Panc1 (cell line): Measurements from ENCODE around the gene HUS1B. TPM values are rescaled to one million over a fixed set of nuclear protein-coding genes. Genes with fewer than 3 reads are reported as not detected.

ENCODE experiments used
- ATAC-seq: fragments of 200-7000 bp; cut with Tn5 transposase; 2 replicates; pipeline ENCODE4 v1.9.1; 2020; ENCODE audit warnings: mild to moderate bottlenecking, moderate library complexity
- BruUV-seq: library from RNA; stranded (reverse); fragments of 400-500 nt; replicated peaks from 2 replicates; lab custom pipeline; 2021; lab: Mats Ljungman, UMichigan
- CTCF ChIA-PET: fragments of 300-600 bp; sonication (Branson Sonifier 250); formaldehyde crosslinking; loops from one replicate; lab custom pipeline; 2022; ENCODE audit warnings: antibody characterized with exemption; lab: Charles Lee
- POLR2A ChIA-PET: fragments of 300-600 bp; sonication (Branson Sonifier 250); formaldehyde crosslinking; loops from one replicate; lab custom pipeline; 2022; ENCODE audit warnings: antibody characterized with exemption; lab: Charles Lee
- DNase-seq: peaks from one replicate; pipeline ENCODE4 v3.0.0-alpha.2; 2010; ENCODE audit warnings: low read depth, low spot score
- H3K27ac ChIP-seq: 2 replicates; pipeline ENCODE4 v1.5.1; 2011; ENCODE audit warnings: mild to moderate bottlenecking, low read length, inconsistent platforms
- H3K27me3 ChIP-seq: fragments of 200-500 bp; sonication (Bioruptor generic); 2 replicates; pipeline ENCODE4 v1.6.0; 2014; ENCODE audit warnings: low read length, inconsistent platforms; ENCODE audit not compliant: control insufficient read depth, insufficient read depth
- H3K36me3 ChIP-seq: fragments of 200-500 bp; sonication (Bioruptor generic); 2 replicates; pipeline ENCODE4 v1.5.1; 2014; ENCODE audit warnings: inconsistent platforms, mild to moderate bottlenecking, low read length, moderate library complexity; ENCODE audit not compliant: control insufficient read depth, insufficient read depth
- H3K4me1 ChIP-seq: 2 replicates; pipeline ENCODE4 v1.5.1; 2011; ENCODE audit warnings: inconsistent platforms, mild to moderate bottlenecking, low read length, moderate library complexity; ENCODE audit not compliant: control insufficient read depth, insufficient read depth
- H3K4me3 ChIP-seq, 2 experiments: 2 replicates each; pipeline ENCODE4 v1.5.1; 2011 to 2012; ENCODE audit warnings: low read depth in 2 of 2, low read length in 2 of 2, mild to moderate bottlenecking in 2 of 2, inconsistent platforms in 1 of 2, moderate library complexity in 1 of 2
- H3K9me3 ChIP-seq: fragments of 200-500 bp; sonication (Bioruptor generic); 2 replicates; pipeline ENCODE4 v1.5.1; 2014; ENCODE audit warnings: low read depth, mild to moderate bottlenecking, inconsistent platforms, low read length, moderate library complexity; ENCODE audit not compliant: control insufficient read depth, insufficient read depth
- CTCF ChIP-seq: fragments of 450-650 bp; IDR thresholded peaks from 2 replicates; pipeline ENCODE4 v1.5.1; 2017; ENCODE audit warnings: mild to moderate bottlenecking
- POLR2AphosphoS5 ChIP-seq: IDR thresholded peaks from 2 replicates; pipeline ENCODE4 v1.6.1; 2012; ENCODE audit warnings: mild to moderate bottlenecking, low read depth, low read length, moderate library complexity
- REST ChIP-seq, 2 experiments: IDR thresholded peaks; 2 replicates each; pipeline ENCODE4 v1.6.1; 2011 to 2012; ENCODE audit warnings: low read depth in 2 of 2, control low read depth in 1 of 2, low read length in 1 of 2, mild to moderate bottlenecking in 1 of 2, moderate library complexity in 1 of 2; ENCODE audit not compliant: insufficient read depth in 1 of 2
- SIN3A ChIP-seq: IDR thresholded peaks from 2 replicates; pipeline ENCODE4 v1.6.1; 2012; ENCODE audit warnings: low read depth, mild to moderate bottlenecking, low read length, moderate library complexity, borderline replicate concordance; ENCODE audit not compliant: insufficient read depth
- TCF7L2 ChIP-seq: IDR thresholded peaks from 2 replicates; pipeline ENCODE4 v1.6.1; 2011; ENCODE audit warnings: mild to moderate bottlenecking, low read depth, low read length, inconsistent platforms
- in situ Hi-C: cut with HindIII; loops from 2 replicates; pipeline ENCODE4 v1.10.0; 2016; ENCODE audit warnings: low sequenced_read_pairs, low pct_unique_long_range_greater_than_20kb
- intact Hi-C: fragments of 100-400 bp; cut with micrococcal nuclease; formaldehyde crosslinking; loops from one replicate; pipeline ENCODE4 v1.10.0; 2022; ENCODE audit not compliant: unreplicated experiment
- total RNA-seq: library from RNA; stranded (reverse); gene quantifications from one replicate; pipeline ENCODE4 v1.2.1, GENCODE V29; 2021; ENCODE audit not compliant: unreplicated experiment

HUS1B gene
- total RNA-seq, 1 experiment from 2014 or later: 0.74 TPM

DNA sequence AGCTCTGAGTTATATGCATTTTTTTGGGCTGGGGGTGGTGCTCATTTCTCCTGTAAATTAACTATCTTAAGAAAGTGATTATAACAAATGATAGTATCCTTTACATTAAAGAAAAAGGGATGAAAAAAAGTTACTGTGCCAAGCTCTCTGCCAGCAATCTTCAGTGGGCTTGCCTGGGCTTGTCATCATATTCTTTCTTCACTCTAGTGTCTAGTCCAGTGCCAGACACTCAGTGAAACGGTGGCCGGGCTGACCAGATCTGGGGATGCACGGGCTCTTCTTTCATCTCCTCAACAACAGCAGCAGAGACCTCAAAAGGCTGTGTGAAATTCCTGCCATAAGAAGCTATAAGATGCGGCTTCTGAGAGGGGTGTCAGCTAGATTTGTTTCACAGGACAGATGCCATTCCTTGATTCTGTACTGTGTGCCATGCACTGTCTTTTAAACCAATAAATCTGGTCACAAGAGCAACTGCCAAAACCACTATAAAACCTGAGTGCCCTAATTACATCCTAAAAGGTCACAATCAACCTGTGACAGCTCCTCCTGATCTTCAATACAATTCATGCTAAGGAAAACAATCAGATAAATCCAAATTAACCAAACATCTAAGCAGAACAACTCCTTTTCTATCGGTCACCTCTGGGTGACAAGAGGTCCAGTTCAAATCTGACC, 23.9 kb upstream of the HUS1B start:
- DNase-seq: no peak

GRCh38 chr6:680251-680650, 23.4 kb upstream of the HUS1B start:
- Histone ChIP-seq H3K27me3 (no peaks in the 10 kb centered on the region), H3K27ac (no peak overlapping the region), H3K36me3 (no peaks in the 10 kb centered on the region), H3K4me1 (peaks cover 41% of the 10 kb centered on the region), H3K4me3 (no peak overlapping the region), H3K9me3 (no peaks in the 10 kb centered on the region)
- intact Hi-C loops: loop anchor here (10.0 kb wide), 1 partner anchor 55 kb away; no protein-coding TSS in a partner anchor
- no peak for TF ChIP-seq REST (IDR thresholded peaks at IDR 0.05; ENCODE audit: insufficient read depth in 1 of 2, low read depth in 2 of 2, low read length in 1 of 2)
- no peak for TF ChIP-seq SIN3A
- TF ChIP-seq POLR2AphosphoS5: no peak
- no peak for TF ChIP-seq CTCF
- no peak for TF ChIP-seq TCF7L2
- in situ Hi-C loops: no loop called here
- ChIA-PET CTCF (interaction anchor here (1.1 kb wide), 1 partner anchor 9 kb away, joined by 3 read pairs; no protein-coding TSS in a partner anchor), POLR2A (no interaction called here)
- BruUV-seq: no TSS peak
- ATAC-seq (no peak), DNase-seq (no peak)

More for the DNA sequence above, 23.9 kb upstream of the HUS1B start:
- ChIA-PET CTCF (interaction anchor here (1.1 kb wide), 1 partner anchor 9 kb away, joined by 3 read pairs; no protein-coding TSS in a partner anchor), POLR2A (no interaction called here)
- ATAC-seq: no peak
- intact Hi-C loops (loop anchor here (10.0 kb wide), 1 partner anchor 56 kb away; no protein-coding TSS in a partner anchor), in situ Hi-C loops (no loop called here)
- TF ChIP-seq POLR2AphosphoS5 (no peak), SIN3A (no peak), TCF7L2 (no peak), REST (IDR thresholded peaks at IDR 0.05; ENCODE audit: insufficient read depth in 1 of 2, low read depth in 2 of 2, low read length in 1 of 2) (no peak), CTCF (no peak)
- Histone ChIP-seq H3K9me3 (no peaks in the 10 kb centered on the region), H3K4me1 (peaks cover 42% of the 10 kb centered on the region), H3K27ac (peak overlapping the region; percentile 31; the same call in 1 of the 2 replicates), H3K36me3 (no peaks in the 10 kb centered on the region), H3K27me3 (no peaks in the 10 kb centered on the region), H3K4me3 (no peak overlapping the region)
- no TSS peak for BruUV-seq
